ENCODE results near the gene PI4KA.
"Not testable (repeated sequence)": the region's sequence is repeated elsewhere in the genome, so short reads cannot be mapped to it uniquely, and the experiment has no call there.

DNA sequence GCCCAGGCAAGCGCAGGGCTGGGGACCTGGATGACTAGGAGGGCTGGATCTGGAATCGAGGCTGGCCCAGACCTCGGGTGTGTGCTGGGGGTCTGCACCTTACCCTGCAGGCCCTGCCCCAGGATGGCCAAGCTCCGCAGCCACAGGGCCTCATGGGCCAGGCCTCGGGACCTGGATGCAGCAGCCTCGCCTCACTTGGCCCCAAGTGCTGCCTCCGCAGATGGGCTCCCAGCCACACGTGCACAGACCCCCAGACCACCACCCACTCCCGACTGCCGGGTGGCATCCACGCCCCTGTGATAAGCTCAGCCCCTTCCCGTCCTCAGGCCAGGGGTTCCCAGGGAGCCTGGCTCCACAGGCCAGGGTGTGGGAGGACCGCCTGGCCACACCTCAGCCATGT, 188.7 kb downstream of the PI4KA start:
- TF ChIP-seq POLR2AphosphoS5, POLR2A, EP300 (IDR thresholded peaks at IDR 0.05): not testable (repeated sequence)
- TF ChIP-seq, protein P1, sequence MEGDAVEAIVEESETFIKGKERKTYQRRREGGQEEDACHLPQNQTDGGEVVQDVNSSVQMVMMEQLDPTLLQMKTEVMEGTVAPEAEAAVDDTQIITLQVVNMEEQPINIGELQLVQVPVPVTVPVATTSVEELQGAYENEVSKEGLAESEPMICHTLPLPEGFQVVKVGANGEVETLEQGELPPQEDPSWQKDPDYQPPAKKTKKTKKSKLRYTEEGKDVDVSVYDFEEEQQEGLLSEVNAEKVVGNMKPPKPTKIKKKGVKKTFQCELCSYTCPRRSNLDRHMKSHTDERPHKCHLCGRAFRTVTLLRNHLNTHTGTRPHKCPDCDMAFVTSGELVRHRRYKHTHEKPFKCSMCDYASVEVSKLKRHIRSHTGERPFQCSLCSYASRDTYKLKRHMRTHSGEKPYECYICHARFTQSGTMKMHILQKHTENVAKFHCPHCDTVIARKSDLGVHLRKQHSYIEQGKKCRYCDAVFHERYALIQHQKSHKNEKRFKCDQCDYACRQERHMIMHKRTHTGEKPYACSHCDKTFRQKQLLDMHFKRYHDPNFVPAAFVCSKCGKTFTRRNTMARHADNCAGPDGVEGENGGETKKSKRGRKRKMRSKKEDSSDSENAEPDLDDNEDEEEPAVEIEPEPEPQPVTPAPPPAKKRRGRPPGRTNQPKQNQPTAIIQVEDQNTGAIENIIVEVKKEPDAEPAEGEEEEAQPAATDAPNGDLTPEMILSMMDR (IDR thresholded peaks at IDR 0.05): not testable (repeated sequence)
